Middle frontal gyrus (tissue), 1 donor: ENCODE data around the gene COL23A1.

Experiments
- DNase-seq: peaks from one replicate; pipeline ENCODE4 v3.0.0-alpha.2; 2015; ENCODE audit warnings: low spot score; ENCODE audit errors: extremely low spot score

COL23A1 gene

DNA sequence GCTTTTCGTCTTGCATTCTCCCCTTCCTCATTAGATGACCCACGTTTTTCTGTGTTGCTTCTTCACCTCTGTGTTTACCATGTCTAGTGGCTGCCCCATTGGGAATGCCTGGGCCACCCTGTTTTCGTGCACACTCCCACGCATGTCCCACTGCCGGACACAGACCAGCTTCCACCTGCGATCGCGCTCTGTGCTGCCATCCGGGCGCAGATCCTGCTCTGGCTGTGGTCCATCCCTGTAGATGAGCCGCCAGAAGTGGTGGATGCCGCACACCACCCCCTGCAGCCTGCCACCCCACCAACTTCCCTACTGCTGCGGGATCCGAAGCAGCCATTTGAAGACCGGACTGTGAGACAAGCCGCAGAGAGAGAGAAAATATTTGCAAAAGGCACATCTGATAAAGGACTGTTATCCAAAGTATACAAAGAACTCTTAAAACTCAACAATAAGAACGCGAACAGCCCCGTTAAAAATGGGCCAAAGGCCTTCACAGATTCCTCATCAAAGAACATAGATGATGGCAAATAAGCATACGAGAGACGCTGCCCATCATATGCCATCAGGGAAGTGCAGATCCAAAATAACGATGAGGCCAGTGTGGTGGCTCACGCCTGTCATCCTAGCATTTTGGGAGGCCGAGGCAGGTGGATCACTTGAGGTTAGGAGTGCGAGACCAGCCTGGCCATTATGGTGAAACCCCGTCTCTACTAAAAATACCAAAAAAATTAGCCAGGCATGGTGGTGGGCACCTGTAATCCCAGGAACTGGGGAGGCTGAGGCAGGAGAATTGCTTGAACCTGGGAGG lies 163.7 kb downstream of the COL23A1 start:
- no peak for DNase-seq

DNA sequence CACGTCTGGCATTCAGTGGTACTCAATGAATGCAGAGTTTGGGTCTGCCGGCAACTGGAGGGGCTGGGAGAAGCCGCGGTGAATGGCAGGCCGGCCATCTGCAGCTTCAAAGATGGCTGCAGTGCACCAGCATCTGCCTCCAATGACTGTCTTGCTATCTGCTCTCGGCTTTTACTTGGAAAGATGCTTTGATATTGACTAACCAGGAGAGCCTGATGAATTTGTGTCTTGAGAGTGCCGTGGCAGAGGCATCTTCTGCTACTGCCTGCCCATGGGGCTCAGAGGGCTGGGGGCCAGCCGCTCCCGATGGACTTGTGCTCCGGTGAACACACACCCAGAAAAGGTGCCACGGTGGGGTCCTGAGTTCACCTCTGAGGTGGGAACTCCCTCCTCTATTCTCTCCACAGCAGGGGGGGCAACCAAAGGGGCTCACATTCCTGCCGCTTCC lies 164.5 kb downstream of the COL23A1 start:
- DNase-seq: no peak

DNA sequence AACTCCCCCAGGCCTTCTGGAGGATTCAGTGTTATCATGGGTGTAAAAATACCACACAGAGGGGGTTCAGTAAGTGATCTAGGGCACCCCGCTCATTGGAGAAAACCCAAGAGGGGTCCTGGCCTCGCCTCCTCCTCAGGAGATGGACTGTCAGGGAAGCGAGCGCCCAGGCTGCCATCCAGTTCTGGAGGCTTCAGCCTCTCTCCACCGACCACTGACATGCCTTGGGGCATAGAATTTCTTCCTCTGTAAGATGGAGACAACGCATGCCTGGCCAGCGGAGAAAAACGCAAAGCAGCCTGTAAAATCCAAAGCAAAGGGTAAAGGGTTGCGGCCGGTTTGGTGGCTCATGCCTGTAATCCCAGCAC lies 165.4 kb downstream of the COL23A1 start:
- no peak for DNase-seq

DNA sequence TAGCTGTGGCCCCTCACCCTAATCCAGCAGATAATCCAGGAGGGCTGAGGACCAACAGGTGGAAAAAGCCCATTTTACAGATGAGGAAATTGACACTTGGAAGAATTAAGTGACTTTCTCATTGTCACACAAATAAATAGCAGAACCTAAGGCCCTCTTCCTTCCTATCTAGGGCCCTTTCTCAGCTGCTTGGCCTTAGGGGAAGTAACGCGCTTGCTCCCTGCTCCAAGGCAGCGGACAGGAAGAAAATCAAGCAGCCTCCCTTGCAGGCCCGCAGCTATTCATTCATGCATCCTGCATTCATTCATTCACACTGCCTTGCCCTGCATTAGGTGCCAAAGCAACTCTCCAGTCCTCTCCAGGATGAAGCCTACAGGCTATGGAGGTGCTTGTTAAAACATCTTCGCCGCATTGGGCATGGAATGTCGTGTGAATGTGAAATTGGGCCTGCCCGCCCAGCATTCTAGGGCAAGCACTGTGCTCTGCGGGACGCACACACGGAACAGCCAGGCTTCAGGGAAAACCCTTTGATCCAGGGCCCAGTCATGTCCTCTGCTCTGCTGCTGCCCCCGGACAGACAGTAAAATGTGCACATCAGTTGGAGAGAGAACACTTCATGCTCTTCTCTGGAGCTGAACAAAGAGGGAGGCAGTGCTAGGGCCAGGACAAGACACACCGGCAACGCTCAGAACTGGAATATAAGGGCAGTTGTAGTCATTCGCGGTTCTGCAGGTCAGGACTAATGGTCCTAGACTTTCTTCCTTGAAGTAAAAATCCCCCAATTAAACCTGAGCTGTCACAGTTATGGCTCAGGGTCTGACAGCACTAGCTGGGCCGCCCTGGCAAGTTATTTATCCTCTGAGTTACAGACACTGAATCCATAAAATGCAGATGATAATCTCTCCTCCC lies 166.0 kb downstream of the COL23A1 start:
- no peak for DNase-seq

DNA sequence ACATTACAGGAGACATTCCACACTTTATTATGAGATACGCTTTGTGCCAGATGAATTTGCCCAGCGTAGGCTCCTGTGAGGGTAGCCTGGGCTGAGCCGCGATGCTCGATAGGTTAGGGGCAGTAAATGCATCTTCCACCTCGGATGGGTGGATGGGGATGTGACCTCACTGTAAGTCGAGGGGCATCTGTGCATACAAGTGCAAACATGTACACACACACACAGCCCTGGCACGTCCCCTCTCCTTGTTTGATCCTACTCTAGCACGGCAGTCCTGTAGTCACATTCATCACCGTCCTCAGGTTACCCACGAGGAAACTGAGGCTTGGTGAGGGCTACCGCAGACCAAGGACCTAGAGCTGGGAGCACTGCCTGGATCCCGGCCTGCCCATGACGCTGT lies 166.8 kb downstream of the COL23A1 start:
- DNase-seq: no peak

DNA sequence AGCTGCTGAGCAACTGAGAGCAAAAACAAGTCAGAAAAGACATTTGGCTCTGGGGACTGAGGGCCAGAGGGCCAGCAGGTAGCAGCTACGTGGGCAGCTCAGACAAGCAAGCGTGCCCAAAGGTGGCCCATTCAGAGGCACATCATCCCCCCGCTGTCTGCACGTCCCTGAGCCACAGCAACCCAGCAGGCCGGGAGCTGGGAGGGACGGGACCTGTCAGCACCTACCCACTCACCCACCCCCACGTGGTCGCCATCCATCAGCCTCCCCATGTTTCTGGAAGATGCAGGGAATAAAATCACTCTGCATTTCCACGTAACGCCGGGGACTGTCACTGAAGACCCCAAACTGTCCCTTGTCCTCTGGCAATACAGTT lies 167.8 kb downstream of the COL23A1 start:
- no peak for DNase-seq

DNA sequence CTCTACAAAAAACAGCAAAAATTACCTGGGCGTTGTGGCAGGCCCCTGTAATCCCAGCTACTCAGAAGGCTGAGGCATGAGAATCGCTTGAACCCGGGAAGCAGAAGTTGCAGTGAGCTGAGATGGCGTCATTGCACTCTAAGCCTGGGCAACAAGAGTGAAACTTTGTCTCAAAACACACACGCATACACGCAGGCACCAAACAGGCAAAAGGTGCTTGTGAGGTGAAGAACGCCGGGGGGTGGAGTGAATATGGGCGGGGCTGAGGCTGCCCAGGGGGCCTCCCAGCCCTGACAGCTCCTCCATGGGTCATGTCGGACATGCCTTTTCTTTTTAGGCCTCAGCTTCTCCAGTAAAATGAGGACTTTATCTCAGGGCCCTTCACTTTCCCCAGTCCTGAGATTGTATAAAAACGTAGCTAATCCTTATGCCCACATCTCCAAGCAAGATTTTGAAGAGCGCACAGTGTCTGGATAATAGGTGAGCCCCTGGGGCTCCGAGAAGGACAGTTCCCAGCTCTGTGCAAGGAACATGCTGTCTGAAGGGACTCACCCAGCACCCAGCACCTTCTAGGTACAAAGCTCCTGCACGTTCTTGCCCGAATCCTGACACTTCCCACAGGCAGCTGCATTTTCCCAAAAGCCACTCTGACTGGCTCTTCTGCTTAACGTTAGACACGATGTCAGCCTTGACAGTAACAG lies 168.3 kb downstream of the COL23A1 start:
- DNase-seq: no peak

DNA sequence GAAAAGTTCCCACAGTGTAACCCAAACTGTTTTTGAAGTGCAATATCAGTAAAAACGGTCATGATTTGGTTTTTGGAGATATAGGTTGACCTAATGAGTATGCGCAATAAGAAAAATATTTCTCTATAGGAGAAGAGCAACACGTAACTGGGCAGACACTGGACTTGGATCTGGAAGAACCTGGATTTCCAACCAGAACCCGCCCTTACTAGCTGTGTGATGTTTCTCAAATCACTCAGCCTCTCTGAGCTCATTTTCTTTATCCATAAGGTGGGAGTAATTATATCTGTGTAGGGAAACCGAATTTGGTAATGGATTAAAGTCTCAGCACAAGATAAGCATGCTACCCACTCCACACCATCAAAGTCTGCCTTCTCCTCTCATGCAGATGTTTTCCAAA lies 169.1 kb downstream of the COL23A1 start:
- no peak for DNase-seq

DNA sequence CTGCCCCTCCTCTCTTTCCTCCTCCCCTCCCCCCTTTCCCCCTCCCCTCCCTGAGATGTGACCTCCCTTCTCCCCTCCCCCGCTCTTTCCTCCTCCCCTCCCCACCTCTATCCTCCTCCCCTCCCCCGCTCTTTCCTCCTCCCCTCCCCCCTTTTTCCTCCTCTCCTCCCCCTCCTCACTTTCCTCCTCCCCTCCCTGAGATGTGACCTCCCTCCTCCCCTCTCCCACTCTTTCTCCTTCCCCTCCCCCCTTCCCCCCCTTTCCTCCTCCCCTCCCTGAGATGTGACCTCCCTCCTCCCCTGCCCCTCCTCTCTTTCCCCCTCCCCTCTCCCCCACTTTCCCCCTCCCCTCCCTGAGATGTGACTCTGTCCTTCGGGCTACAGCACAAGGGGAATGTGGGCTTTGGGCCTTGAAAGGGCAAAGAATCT lies 169.8 kb downstream of the COL23A1 start:
- no peak for DNase-seq

DNA sequence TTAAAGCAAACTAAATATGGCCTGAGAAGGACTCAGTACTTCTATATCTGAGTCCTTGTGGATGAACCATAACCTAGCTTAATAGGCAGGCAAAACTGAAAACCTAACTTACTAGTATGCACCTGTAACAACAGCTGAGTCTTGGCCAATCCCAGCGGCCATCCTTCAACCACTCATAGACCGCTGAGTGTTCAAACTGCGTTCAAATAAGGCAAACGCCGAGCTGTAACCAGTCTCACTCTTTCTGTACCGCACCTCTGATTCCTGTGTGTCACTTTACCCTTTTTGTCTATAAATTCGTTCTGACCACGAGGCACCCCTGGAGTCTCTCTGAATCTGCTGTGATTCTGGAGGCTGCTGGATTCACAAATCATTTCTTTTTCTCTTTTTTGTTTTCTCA lies 170.5 kb downstream of the COL23A1 start:
- no peak for DNase-seq

DNA sequence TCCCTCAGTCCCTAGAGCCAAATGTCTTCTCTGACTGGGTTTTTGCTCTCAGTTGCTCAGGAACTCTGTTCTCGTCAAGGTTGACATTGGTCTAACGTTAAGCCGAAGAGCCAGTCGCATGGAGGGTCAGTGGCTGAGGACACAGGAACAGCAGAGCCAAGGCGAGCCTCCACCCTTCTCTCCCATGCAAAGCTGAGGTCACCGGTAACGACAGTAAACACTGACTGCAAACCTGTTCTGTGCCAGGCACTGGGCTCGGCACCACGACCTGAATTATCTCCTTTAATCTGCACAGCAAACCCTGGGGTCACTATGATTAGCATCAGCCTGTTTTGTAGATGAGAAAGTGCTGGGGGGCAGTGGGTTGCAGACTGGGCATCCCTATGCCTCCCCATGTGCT lies 171.0 kb downstream of the COL23A1 start:
- DNase-seq: no peak

DNA sequence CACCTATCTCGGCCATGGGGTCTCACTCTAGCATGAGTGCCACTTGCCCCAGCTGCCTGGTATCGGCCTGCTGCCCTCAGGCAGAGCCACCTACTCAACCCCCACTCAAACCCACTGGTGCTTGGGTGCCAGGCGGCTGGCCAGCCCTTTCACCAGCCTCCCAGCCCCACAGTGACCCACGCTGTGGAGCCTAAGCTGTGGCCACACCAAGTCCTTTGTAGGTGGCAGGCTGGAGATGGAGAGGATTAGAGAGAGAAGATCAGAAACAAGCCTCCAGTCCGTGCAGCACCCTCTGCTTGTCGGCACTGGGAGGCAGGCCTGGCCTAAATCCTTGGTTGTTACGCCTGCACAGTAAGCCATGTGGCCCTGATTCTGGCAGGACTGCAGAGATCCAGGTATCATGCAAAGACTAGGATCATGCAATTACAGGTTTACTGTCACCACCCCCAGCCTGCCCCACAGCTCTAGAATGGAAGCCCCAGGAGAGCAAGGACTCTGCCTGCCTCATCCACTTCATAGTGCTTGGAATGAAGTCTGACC lies 171.7 kb downstream of the COL23A1 start:
- DNase-seq: no peak

DNA sequence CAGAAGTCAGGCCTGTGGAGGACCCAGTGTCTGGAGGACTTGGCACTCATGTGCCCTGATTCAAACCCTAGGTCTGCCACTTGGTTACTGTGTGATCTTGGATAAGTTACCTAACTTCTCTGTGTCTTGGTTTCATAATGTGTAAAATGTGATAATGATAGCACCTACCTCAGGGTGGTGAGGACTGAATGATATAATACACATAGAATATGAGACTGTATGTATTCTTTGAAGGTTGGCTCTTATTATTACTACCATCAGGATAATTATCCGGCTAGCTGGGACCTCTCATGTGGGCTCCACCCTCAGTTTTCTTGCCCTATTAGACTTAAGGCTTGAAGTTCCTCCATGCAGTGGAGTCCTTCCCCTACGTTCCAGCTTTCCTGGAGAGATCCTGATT lies 172.2 kb downstream of the COL23A1 start:
- DNase-seq: no peak

DNA sequence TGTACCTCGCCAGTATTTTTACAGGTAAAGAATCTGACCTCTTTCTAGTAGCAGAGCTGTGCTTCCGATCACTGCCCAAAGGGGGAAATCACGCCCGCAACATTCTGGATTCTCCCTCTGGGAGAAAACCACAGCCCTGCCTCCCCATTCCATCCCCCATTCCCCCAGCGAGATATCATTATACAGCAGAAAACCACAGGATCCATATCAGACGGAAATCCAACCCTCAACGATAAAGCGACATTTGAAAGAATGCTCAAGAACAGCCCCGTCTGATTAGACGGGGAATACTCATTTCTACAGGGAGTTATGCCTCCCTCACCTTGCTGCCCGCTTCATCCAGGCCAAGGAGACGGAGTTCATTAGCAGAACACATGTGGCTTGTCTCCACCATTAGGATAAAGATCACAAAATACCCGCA lies 172.8 kb downstream of the COL23A1 start:
- no peak for DNase-seq

DNA sequence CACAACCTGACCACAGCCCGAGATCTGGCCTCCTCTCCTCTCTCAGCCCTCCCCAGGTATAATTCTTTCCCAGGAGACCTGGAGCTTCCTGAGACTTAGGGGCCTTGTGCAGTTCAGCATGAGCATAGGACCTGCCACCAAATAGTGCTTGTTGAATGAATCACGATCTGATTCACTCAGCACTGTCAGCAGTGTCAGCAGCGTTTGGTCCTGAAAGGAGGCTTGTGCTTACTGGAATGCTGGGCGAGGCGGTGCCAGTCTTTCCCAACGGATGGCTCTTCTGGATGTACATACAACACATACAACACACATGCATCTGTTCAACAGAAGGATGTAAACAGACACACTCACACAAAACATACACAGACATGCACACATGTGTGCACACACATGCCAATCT lies 173.3 kb downstream of the COL23A1 start:
- DNase-seq: no peak

DNA sequence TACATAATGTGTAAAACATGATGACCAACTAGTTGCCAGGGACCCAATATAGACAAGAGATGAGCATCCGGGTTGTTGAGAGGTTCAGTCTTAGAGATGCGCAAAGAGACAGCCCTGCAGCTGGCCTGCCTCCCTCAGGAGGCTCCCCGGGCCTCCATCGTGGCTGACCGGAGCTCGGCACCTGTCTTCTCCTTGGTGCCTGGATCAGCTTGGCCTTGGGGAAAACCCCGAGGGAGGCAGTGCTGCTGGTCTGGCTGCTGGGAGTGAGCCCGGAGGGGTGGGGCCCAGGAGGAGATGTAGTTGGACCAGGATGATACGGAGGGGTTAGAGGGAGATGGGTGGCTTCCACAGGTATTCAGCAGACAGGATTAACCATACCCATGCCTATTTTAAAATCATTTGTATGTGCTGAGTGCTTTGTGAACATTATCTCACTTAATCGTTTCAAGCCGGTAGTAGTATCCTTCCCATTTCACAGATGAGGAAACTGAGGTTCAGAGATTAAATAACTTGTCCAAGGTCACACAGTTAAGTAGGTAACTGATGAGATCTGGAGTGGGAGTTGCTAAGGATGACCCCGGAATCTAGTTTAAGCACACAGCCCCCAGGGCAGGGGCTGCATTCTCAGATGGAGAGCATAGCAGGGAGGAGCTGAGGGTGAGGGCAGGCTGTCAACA lies 173.8 kb downstream of the COL23A1 start:
- no peak for DNase-seq

DNA sequence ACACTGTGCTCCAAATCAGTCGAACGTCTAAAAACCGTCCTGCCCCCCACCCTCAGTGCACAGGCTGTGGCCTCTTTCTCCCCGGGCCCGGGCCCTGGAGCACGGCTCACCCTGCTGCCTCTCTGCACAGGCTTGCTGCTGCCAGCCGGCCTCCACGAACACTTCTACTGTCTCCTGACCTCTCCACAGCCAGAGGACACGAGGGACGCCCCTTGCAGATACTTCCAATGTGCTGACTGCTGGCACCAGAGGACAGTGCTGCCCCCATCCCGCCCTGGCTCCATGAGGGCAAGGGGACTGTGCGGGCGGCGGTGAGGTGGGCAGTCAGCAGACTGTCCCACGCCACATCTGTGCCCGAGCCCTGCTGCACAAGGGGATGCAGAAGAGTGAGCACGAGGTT lies 174.8 kb downstream of the COL23A1 start:
- no peak for DNase-seq

DNA sequence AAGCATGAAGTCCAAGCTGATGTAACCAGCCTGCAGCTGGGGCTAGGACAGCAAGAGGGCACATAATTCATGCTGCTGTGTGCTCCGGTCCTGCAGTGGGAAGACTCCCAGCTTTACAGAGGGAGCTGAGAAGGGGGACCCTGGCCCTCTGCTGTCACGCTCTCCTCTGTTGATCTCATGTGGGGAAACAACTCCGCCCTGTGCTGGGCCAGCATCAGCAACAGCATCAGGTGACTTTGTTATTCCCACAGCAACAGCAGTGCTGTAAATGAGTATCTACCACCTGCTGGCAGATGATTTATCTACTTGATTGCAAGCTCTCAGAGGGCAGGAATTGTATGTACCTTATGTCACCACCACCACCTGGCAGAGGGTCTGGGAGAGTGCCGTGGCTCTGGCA lies 176.2 kb downstream of the COL23A1 start:
- DNase-seq: no peak

DNA sequence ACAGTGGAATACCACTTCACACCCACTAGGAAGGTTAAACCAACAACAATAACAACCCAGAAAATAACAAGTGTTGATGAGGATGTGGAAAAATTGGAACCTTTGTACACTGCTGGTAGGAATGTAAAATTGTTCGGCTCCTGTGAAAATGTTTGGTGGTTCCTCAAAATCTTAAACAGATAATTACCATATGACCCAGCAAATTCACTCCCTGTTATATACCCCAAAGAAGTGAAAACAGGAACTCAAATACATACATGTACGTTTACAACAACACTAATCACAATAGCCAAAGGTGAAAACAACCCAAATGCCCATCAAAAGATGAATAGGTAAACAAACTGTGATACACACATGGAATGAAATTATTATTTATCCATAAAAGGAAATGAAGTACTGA lies 179.1 kb downstream of the COL23A1 start:
- no peak for DNase-seq

DNA sequence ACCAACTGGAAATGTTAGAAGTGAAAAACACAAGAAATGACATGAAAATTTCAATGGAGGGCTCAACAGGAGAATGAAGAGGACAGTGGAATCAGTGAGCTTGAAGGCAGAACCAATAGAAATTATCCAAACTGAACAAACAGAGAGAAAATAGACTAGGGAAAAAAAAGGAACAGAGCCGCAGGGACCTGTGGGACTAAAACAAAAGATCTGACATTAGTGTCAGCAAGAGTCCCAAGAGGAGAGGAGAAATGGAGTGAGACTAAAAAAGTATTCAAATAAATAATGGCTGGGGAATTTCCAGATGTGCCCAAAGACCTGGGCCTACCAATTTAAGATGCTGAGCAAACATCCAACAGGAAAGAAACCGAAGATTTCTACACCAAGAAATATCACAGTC lies 182.5 kb downstream of the COL23A1 start:
- no peak for DNase-seq

DNA sequence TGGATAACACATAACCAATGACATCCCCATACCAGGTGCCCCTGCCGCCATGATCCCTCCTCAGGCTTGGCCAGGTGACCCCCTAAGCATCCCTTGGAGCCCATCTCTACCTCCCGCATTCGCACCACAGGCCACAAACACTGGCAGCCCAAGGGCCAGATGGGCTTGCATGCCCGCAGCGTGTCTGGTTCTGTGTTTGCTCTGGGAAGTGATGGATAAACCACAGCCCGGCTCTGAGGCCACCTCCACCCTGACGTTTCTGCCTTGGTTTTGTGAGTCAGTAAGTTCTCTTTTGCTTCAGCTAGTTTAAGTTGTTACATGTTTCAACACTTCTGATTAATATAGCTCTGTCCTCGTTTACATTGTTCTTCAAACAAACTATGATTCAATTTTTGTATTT lies 185.2 kb downstream of the COL23A1 start:
- no peak for DNase-seq
